Activated T-helper 1 cell treated with anti-CD3 and anti-CD28 coated beads, Interleukin-12 subunit alpha, Interleukin-12 subunit beta, Interleukin-2, Interleukin-4 antibody, amounts not matched to agents 30 ng/mL and 10 ng/mL and 1 ng/mL, durations not matched to agents 14 hours and 24 hours and 36 hours (primary cell): ENCODE measurements around the gene ZNF284. TPM values are rescaled to one million over a fixed set of nuclear protein-coding genes. Genes with fewer than 3 reads are reported as not detected.

Experiments
- DNase-seq: peaks from one replicate; pipeline ENCODE4 v3.0.0; 2021; ENCODE audit warnings: low spot score
- H3K27ac Mint-ChIP-seq: one replicate; pipeline ENCODE4 v1.8.0; 2021; ENCODE audit warnings: mild to moderate bottlenecking, mixed read lengths
- H3K27me3 Mint-ChIP-seq: one replicate; pipeline ENCODE4 v1.8.0; 2022; ENCODE audit warnings: mild to moderate bottlenecking, moderate library complexity, mixed read lengths; ENCODE audit not compliant: insufficient read depth
- H3K36me3 Mint-ChIP-seq: one replicate; pipeline ENCODE4 v1.8.0; 2021; ENCODE audit warnings: low read depth, mixed read lengths
- H3K4me1 Mint-ChIP-seq: one replicate; pipeline ENCODE4 v1.8.0; 2021; ENCODE audit warnings: low read depth, mixed read lengths
- H3K4me3 Mint-ChIP-seq: one replicate; pipeline ENCODE4 v1.8.0; 2021; ENCODE audit warnings: mild to moderate bottlenecking, moderate library complexity, mixed read lengths
- H3K9me3 Mint-ChIP-seq: one replicate; pipeline ENCODE4 v1.8.0; 2021; ENCODE audit warnings: mixed read lengths
- intact Hi-C: fragments of 100-400 bp; cut with micrococcal nuclease; formaldehyde crosslinking; loops from one replicate; pipeline ENCODE4 v1.15.1; 2024
- total RNA-seq: library from RNA; stranded (reverse); gene quantifications from 2 replicates; pipeline ENCODE4 v1.2.3, GENCODE V29; 2022

Gene ZNF284
- total RNA-seq, 1 donor from 2014 or later = 1.3 TPM

- intact Hi-C loops = no loop called here
- peaks cover 60% of the 10 kb centered on the region for H3K9me3 Mint-ChIP-seq
Observed at GRCh38 chr19:44066305-44066704, 5.7 kb upstream of the ZNF284 start.

GRCh38 chr19:44069415-44069814 lies 2.5 kb upstream of the ZNF284 start:
- Mint-ChIP-seq H3K9me3 (peaks cover 53% of the 10 kb centered on the region), H3K36me3 (peaks cover 12% of the 10 kb centered on the region), H3K27ac (no peak overlapping the region), H3K4me1 (peaks cover 17% of the 10 kb centered on the region), H3K27me3 (no peaks in the 10 kb centered on the region), H3K4me3 (no peak overlapping the region)
- DNase-seq = no peak
- intact Hi-C loops = no loop called here

More at GRCh38 chr19:44066305-44066704, 5.7 kb upstream of the ZNF284 start:
- Mint-ChIP-seq H3K4me1 (peaks cover 1% of the 10 kb centered on the region), H3K36me3 (peaks cover 8% of the 10 kb centered on the region), H3K4me3 (no peak overlapping the region), H3K27ac (no peak overlapping the region), H3K27me3 (no peaks in the 10 kb centered on the region)
- DNase-seq = no peak

- Mint-ChIP-seq H3K4me3 (peak overlapping the region; percentile 86), H3K36me3 (peaks cover 11% of the 10 kb centered on the region), H3K27ac (no peak overlapping the region), H3K27me3 (no peaks in the 10 kb centered on the region), H3K9me3 (peaks cover 51% of the 10 kb centered on the region), H3K4me1 (peaks cover 17% of the 10 kb centered on the region)
- intact Hi-C loops = loop anchor here (1.0 kb wide), 5 partner anchors 22 to 245 kb away; partner anchors contain the start of genes ZNF222, ZNF224, ZNF225 and ZNF230
- DNase-seq = no peak
Observed at GRCh38 chr19:44072543-44073401, 813 bp downstream of the ZNF284 start.

GRCh38 chr19:44076325-44076724 lies 4.4 kb downstream of the ZNF284 start:
- Mint-ChIP-seq H3K36me3 (peaks cover 9% of the 10 kb centered on the region), H3K27me3 (no peaks in the 10 kb centered on the region), H3K4me1 (peaks cover 15% of the 10 kb centered on the region), H3K27ac (no peak overlapping the region), H3K4me3 (no peak overlapping the region), H3K9me3 (peaks cover 33% of the 10 kb centered on the region)
- DNase-seq = no peak
- intact Hi-C loops = no loop called here

GRCh38 chr19:44092108-44092507 lies 20.1 kb downstream of the ZNF284 start:
- Mint-ChIP-seq H3K9me3 (peaks cover 15% of the 10 kb centered on the region), H3K27ac (no peak overlapping the region), H3K4me3 (no peak overlapping the region), H3K27me3 (no peaks in the 10 kb centered on the region), H3K36me3 (peaks cover 13% of the 10 kb centered on the region), H3K4me1 (peaks cover 19% of the 10 kb centered on the region)
- intact Hi-C loops = loop anchor here (5.0 kb wide), 1 partner anchor 110 kb away; the partner anchor contains the start of gene ZNF155
- DNase-seq = no peak

- peak within 1 kb of the TSS; percentile 91 for H3K27ac Mint-ChIP-seq
- H3K36me3 Mint-ChIP-seq = peaks cover 25% of the 10 kb centered on the region
- intact Hi-C loops = loop anchor here (1.0 to 5.0 kb wide), 11 partner anchors 19 to 267 kb away; partner anchors contain the start of genes ZNF155, ZNF222, ZNF225 and ZNF227
- H3K4me1 Mint-ChIP-seq = peaks cover 22% of the 10 kb centered on the region
- H3K27me3 Mint-ChIP-seq = no peaks in the 10 kb centered on the region
- peak; percentile 73 for DNase-seq
- peak within 1 kb of the TSS; percentile 98 for H3K4me3 Mint-ChIP-seq
- peaks cover 17% of the 10 kb centered on the region for H3K9me3 Mint-ChIP-seq
Observed at GRCh38 chr19:44093931-44094765, 22.2 kb downstream of the ZNF284 start, which contains the start of gene ZNF224. TSS of gene ZNF224 (plus strand) at chr19:44094361. CDS start at chr19:44097874, 3,513 bp downstream.

GRCh38 chr19:44107751-44108150 lies 35.8 kb downstream of the ZNF284 start:
- peaks cover 10% of the 10 kb centered on the region for H3K4me1 Mint-ChIP-seq
- intact Hi-C loops = no loop called here
- peaks cover 59% of the 10 kb centered on the region for H3K36me3 Mint-ChIP-seq
- DNase-seq = no peak
- H3K4me3 Mint-ChIP-seq = no peak overlapping the region
- H3K27me3 Mint-ChIP-seq = no peaks in the 10 kb centered on the region
- H3K9me3 Mint-ChIP-seq = peaks cover 77% of the 10 kb centered on the region
- H3K27ac Mint-ChIP-seq = no peak overlapping the region

GRCh38 chr19:44109458-44109857 lies 37.5 kb downstream of the ZNF284 start:
- H3K4me1 Mint-ChIP-seq = peaks cover 22% of the 10 kb centered on the region
- no peak overlapping the region for H3K27ac Mint-ChIP-seq
- peaks cover 60% of the 10 kb centered on the region for H3K9me3 Mint-ChIP-seq
- intact Hi-C loops = no loop called here
- peaks cover 45% of the 10 kb centered on the region for H3K36me3 Mint-ChIP-seq
- DNase-seq = no peak
- H3K27me3 Mint-ChIP-seq = no peaks in the 10 kb centered on the region
- no peak overlapping the region for H3K4me3 Mint-ChIP-seq

- Mint-ChIP-seq H3K27ac (no peak overlapping the region), H3K36me3 (peaks cover 31% of the 10 kb centered on the region), H3K27me3 (no peaks in the 10 kb centered on the region), H3K9me3 (peaks cover 41% of the 10 kb centered on the region), H3K4me1 (peaks cover 30% of the 10 kb centered on the region), H3K4me3 (peak overlapping the region; percentile 74)
- intact Hi-C loops = loop anchor here (2.0 to 5.0 kb wide), 3 partner anchors 101 to 177 kb away; partner anchors contain the start of genes ZNF155, ZNF227 and ZNF45
- no peak for DNase-seq
Observed at GRCh38 chr19:44111910-44112463, 40.0 kb downstream of the ZNF284 start.

- no peak for DNase-seq
- H3K27ac Mint-ChIP-seq = peak overlapping the region; percentile 88
Observed at GRCh38 chr19:44112802-44113137, 40.8 kb downstream of the ZNF284 start.

GRCh38 chr19:44113138-44113783 lies 41.3 kb downstream of the ZNF284 start, which contains the start of gene ZNF225:
TSS of gene ZNF225 (plus strand) at chr19:44113399. CDS start at chr19:44115828, 2,429 bp downstream.
- peaks cover 29% of the 10 kb centered on the region for H3K9me3 Mint-ChIP-seq
- H3K4me1 Mint-ChIP-seq = peaks cover 30% of the 10 kb centered on the region
- peak within 1 kb of the TSS; percentile 100 for H3K4me3 Mint-ChIP-seq

More at GRCh38 chr19:44112802-44113137, 40.8 kb downstream of the ZNF284 start:
- peaks cover 29% of the 10 kb centered on the region for H3K36me3 Mint-ChIP-seq
- H3K4me3 Mint-ChIP-seq = peak overlapping the region; percentile 100
- H3K27me3 Mint-ChIP-seq = no peaks in the 10 kb centered on the region
- intact Hi-C loops = loop anchor here (1.0 to 5.0 kb wide), 11 partner anchors 18 to 388 kb away; partner anchors contain the start of genes ZNF155, ZNF180, ZNF224 and ZNF226
- peaks cover 33% of the 10 kb centered on the region for H3K9me3 Mint-ChIP-seq
- H3K4me1 Mint-ChIP-seq = peaks cover 30% of the 10 kb centered on the region

More at GRCh38 chr19:44113138-44113783, 41.3 kb downstream of the ZNF284 start, which contains the start of gene ZNF225:
- intact Hi-C loops = loop anchor here (1.0 to 5.0 kb wide), 11 partner anchors 19 to 387 kb away; partner anchors contain the start of genes ZNF155, ZNF180, ZNF224 and ZNF226
- peaks cover 27% of the 10 kb centered on the region for H3K36me3 Mint-ChIP-seq
- no peaks in the 10 kb centered on the region for H3K27me3 Mint-ChIP-seq
- peak within 1 kb of the TSS; percentile 88 for H3K27ac Mint-ChIP-seq
- peak; percentile 81 for DNase-seq
